Spleen (tissue), 11 donors: ENCODE measurements around the gene AMOTL2. TPM values are rescaled to one million over a fixed set of nuclear protein-coding genes. Genes with fewer than 3 reads are reported as not detected.
A peak's percentile ranks its signal among the peaks of the same experiment; 100 is the strongest.

Source experiments
- DNase-seq: peaks from one replicate; pipeline ENCODE4 v3.0.0-alpha.2; 2020
- H3K27ac ChIP-seq, 8 donors: fragments of 200-600 bp; sonication (generic) in 7 of 8; 1 replicate in 4 of 8; 2 replicates in 4 of 8; pipeline versions ENCODE4 v1.5.0 to v1.8.0; 2016 to 2021; ENCODE audit warnings: inconsistent platforms in 4 of 8, mild to moderate bottlenecking in 4 of 8, moderate library complexity in 1 of 8
- H3K27me3 ChIP-seq, 7 donors: fragments of 200-600 bp; sonication (generic) in 6 of 7; replicated peaks in 1 of 7; 1 replicate in 4 of 7; 2 replicates in 3 of 7; pipeline versions ENCODE4 v1.5.0 to v1.8.0; 2016 to 2021; ENCODE audit warnings: inconsistent platforms in 3 of 7, mild to moderate bottlenecking in 1 of 7
- H3K36me3 ChIP-seq, 6 donors: fragments of 200-600 bp; sonication (generic) in 5 of 6; 1 replicate in 4 of 6; 2 replicates in 2 of 6; pipeline versions ENCODE4 v1.5.0 to v1.8.0; 2016 to 2021; ENCODE audit warnings: inconsistent platforms in 2 of 6
- H3K4me1 ChIP-seq, 6 donors: fragments of 200-600 bp; sonication (generic) in 5 of 6; 1 replicate in 3 of 6; 2 replicates in 3 of 6; pipeline versions ENCODE4 v1.5.0 to v1.8.0; 2016 to 2021; ENCODE audit warnings: inconsistent platforms in 3 of 6
- H3K4me3 ChIP-seq, 8 donors: fragments of 200-600 bp; sonication (generic) in 7 of 8; 1 replicate in 4 of 8; 2 replicates in 4 of 8; pipeline versions ENCODE4 v1.5.0 to v1.8.0; 2016 to 2021; ENCODE audit warnings: inconsistent platforms in 4 of 8, mild to moderate bottlenecking in 4 of 8, moderate library complexity in 2 of 8
- H3K9me3 ChIP-seq, 8 donors: fragments of 200-600 bp; sonication (generic) in 7 of 8; 1 replicate in 4 of 8; 2 replicates in 4 of 8; pipeline versions ENCODE4 v1.5.0 to v1.8.0; 2016 to 2021; ENCODE audit warnings: inconsistent platforms in 4 of 8
- POLR2A ChIP-seq, 3 donors: fragments of 450-650 bp; IDR thresholded peaks; one replicate each; pipeline ENCODE4 v1.5.1; 2017; ENCODE audit warnings: antibody characterized with exemption in 3 of 3, mild to moderate bottlenecking in 1 of 3
- POLR2AphosphoS5 ChIP-seq, 3 donors: sonication (generic); formaldehyde crosslinking; IDR thresholded peaks; one replicate each; pipeline ENCODE4 v1.5.1; 2017; ENCODE audit warnings: antibody characterized with exemption in 3 of 3
- WGBS, 5 donors: extraction: QIAGEN DNeasy Blood & Tissue Kit in 3 of 5; methylation state at CpG; one replicate each; pipeline versions ENCODE4 v1.1.5 to v1.1.7; 2013 to 2018; 5-methylcytosine and 5-hydroxymethylcytosine counted together
- intact Hi-C: fragments of 100-400 bp; cut with DNase I; formaldehyde crosslinking; loops from one replicate; pipeline ENCODE4 v1.15.0; 2023; ENCODE audit warnings: low total_unique reads
- polyA plus RNA-seq, 3 donors: library from polyadenylated mRNA; stranded (reverse); fragments of 200-250 nt; gene quantifications; one replicate each; pipeline ENCODE4 v1.2.1, GENCODE V29; 2013
- total RNA-seq, 7 donors: library from RNA; depleted of rRNA in 3 of 7; stranded (reverse); fragments of >200 nt in 3 of 7; fragmentation: NEBNext Ultra II Directional in 4 of 7; extraction: Animal tissue kit (Norgen Biotek cat#: 25700) in 4 of 7; gene quantifications; one replicate each; pipeline versions ENCODE4 v1.1.0 to v1.2.1, GENCODE V29; 2016 to 2021
- TF ChIP-seq, protein P1 (sequence below), 11 experiments: fragments of 200-600 bp in 7 of 11; fragments of 450-650 bp in 4 of 11; sonication (generic) in 4 of 11; IDR thresholded peaks in 8 of 11; conservative IDR thresholded peaks in 3 of 11; 1 replicate in 7 of 11; 2 replicates in 4 of 11; pipeline versions ENCODE4 v1.4.0 to v1.8.0; 2016 to 2021; ENCODE audit warnings: antibody characterized with exemption in 11 of 11, inconsistent platforms in 4 of 11, mild to moderate bottlenecking in 1 of 11
- donor health status: healthy with polysubstance abuse.
- donor health status: DM: no; HTN: no; CAD: no; lungs with moderate emphysema.
- donor health status: DM: no; HTN: no; CAD: no.
- donor health status: Bipolar disorder and iron deficiency.
- donor health status: healthy.
- donor health status: DM: no; HTN: no; CAD: no.
- donor health status: DM: yes; HTN: yes; CAD: no.

The AMOTL2 gene
- total and polyA plus RNA-seq, 10 donors: 3.8 to 83.4 (median 40.4) TPM

DNA sequence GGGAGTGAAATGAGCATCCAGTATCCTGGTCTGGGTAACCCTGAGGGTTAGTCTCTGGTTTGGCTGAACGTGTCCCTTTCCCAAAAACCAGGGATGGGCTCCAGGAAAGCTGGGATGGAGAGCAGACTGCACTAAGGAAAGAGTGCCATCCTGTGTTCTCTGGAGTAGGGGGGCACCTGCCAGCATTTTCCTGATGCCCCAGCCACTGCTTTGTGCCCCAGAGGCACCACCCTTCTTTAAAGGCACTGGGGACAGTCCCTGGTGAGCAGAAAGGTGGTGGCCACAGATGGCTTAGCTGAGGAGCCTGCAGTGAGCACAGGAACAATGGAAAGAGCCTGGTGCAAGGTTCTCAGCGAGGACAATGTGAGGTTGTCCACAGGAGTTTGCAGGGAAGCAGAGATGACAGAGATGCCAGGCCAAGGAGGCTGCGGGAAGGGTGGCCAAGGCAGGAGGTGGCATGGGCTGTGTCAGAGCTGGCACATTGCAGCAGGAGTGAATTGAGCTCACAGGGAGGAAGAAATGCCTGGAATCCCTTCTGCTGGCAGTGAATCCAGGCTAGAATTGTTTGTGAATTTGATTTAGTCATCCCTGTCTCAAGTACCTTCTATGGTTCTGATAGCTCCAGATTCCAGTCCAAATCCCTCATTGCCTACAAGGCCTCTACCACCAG is 39.9 kb downstream of the AMOTL2 start:
- no peak for DNase-seq
- no peaks in the 10 kb centered on the region for H3K27me3 ChIP-seq
- intact Hi-C loops: no loop called here
- no peaks in the 10 kb centered on the region for H3K36me3 ChIP-seq
- 77 to 90% (median 80%) methylated on average over 3 of the region's 3 CpGs for WGBS, 5 donors
- H3K4me1 ChIP-seq: peaks cover 0 to 16% (median 4%) of the 10 kb centered on the region in 6 donors
- TF ChIP-seq POLR2AphosphoS5 (IDR thresholded peaks at IDR 0.05) (no peak), POLR2A (IDR thresholded peaks at IDR 0.05) (no peak)
- TF ChIP-seq, protein P1, sequence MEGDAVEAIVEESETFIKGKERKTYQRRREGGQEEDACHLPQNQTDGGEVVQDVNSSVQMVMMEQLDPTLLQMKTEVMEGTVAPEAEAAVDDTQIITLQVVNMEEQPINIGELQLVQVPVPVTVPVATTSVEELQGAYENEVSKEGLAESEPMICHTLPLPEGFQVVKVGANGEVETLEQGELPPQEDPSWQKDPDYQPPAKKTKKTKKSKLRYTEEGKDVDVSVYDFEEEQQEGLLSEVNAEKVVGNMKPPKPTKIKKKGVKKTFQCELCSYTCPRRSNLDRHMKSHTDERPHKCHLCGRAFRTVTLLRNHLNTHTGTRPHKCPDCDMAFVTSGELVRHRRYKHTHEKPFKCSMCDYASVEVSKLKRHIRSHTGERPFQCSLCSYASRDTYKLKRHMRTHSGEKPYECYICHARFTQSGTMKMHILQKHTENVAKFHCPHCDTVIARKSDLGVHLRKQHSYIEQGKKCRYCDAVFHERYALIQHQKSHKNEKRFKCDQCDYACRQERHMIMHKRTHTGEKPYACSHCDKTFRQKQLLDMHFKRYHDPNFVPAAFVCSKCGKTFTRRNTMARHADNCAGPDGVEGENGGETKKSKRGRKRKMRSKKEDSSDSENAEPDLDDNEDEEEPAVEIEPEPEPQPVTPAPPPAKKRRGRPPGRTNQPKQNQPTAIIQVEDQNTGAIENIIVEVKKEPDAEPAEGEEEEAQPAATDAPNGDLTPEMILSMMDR (IDR thresholded peaks at IDR 0.05 in 8 of 11, conservative IDR thresholded peaks at IDR 0.05 in 3 of 11): no peak
- H3K9me3 ChIP-seq: no peaks in the 10 kb centered on the region
- no peak overlapping the region for H3K4me3 ChIP-seq
- H3K27ac ChIP-seq: peak overlapping the region in 4 of 8 donors; percentile 15 to 36 (median 24)

DNA sequence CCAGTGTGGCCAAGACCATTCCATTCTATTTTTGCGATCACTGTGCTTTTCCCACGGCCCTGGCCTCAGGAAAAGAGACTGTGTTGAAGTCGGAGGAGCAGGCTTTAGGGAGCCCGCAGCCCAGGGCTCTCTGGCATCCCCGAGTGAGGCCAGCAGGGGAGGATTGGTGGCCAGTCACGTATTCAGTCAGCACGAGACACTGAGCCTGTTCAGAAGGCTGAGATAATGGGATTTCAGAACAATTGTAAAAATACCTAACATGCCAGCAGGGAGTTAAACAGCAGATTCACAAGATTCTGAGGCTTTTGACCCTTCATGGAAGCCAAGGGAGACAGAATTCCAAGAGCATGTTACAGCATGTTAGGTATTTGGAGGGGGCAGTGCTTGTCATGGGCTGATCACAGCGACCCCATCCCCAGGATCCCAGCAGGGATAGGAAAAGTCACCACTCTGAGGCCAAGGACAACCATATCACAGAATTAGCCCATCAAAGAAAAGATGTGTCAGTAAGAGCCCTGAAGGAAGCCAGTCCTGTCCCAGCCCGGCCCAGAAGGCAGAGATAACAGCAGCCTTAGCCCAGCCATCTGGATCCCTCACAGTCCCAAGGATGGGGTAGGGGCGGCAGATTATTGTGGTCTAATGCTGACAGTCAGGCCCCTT is 40.6 kb downstream of the AMOTL2 start:
- Histone ChIP-seq H3K9me3 (no peaks in the 10 kb centered on the region), H3K4me3 (no peak overlapping the region), H3K36me3 (no peaks in the 10 kb centered on the region), H3K27ac (peak overlapping the region in 5 of 8 donors; percentile 8 to 36 (median 16)), H3K27me3 (no peaks in the 10 kb centered on the region), H3K4me1 (peaks cover 0 to 16% (median 4%) of the 10 kb centered on the region in 6 donors)
- TF ChIP-seq, protein P1 (IDR thresholded peaks at IDR 0.05 in 8 of 11, conservative IDR thresholded peaks at IDR 0.05 in 3 of 11): no peak
- no peak for TF ChIP-seq POLR2AphosphoS5 (IDR thresholded peaks at IDR 0.05)
- TF ChIP-seq POLR2A (IDR thresholded peaks at IDR 0.05): no peak
- intact Hi-C loops: no loop called here
- 70 to 85% (median 79%) methylated on average over 10 of the region's 10 CpGs for WGBS, 5 donors
- DNase-seq: no peak

DNA sequence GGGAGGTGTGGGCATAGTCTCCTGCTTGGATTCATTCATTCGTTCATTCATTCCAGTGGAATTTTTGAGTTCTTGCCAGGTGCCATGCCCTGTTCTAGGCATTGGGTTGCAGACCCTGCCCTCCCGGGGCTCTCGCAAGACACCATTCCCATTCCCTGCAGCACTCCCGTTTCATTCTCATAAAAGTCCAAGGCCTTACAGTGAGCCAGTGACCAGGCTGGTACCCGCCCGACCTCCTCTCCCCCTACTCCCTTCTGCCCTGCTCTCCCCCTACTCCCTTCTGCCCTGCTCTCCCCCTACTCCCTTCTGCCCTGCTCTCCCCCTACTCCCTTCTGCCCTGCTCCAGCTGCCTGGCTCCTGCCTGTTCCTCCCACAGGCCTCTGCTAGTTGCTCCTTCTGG is 41.9 kb downstream of the AMOTL2 start:
- Histone ChIP-seq H3K27me3 (no peaks in the 10 kb centered on the region), H3K27ac (peak overlapping the region in 5 of 8 donors; percentile 13 to 52 (median 17)), H3K36me3 (no peaks in the 10 kb centered on the region), H3K9me3 (no peaks in the 10 kb centered on the region), H3K4me1 (peaks cover 0 to 24% (median 9%) of the 10 kb centered on the region in 6 donors), H3K4me3 (no peak overlapping the region)
- WGBS, 5 donors: 71 to 93% (median 86%) methylated on average over 6 of the region's 6 CpGs
- intact Hi-C loops: no loop called here
- TF ChIP-seq, protein P1 (IDR thresholded peaks at IDR 0.05 in 8 of 11, conservative IDR thresholded peaks at IDR 0.05 in 3 of 11): no peak
- TF ChIP-seq POLR2A (IDR thresholded peaks at IDR 0.05) (no peak), POLR2AphosphoS5 (IDR thresholded peaks at IDR 0.05) (no peak)
- DNase-seq: no peak

DNA sequence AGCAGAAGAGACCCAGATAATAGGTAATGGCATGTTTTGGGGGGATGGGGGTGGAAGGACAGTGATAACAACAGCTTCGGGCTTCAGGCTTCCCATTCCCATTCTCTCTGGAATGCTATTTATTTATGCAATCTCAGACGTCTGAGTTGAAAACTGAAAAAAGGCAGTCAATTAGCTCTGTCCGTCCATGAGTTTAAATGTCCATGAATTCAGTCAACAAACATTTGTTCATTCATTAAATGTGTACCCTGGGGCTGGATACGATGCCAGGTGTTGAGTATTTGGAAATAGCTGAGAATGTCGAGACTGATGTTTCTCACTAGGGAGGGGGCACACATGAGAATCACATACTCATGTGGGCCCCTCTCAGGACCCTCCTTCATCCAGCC is 42.4 kb downstream of the AMOTL2 start:
- WGBS, 5 donors: 74 to 88% (median 81%) methylated on average over 5 of the region's 5 CpGs
- TF ChIP-seq, protein P1 (IDR thresholded peaks at IDR 0.05 in 8 of 11, conservative IDR thresholded peaks at IDR 0.05 in 3 of 11): no peak
- TF ChIP-seq POLR2A (IDR thresholded peaks at IDR 0.05) (no peak), POLR2AphosphoS5 (IDR thresholded peaks at IDR 0.05) (no peak)
- Histone ChIP-seq H3K4me1 (peaks cover 0 to 29% (median 13%) of the 10 kb centered on the region in 6 donors), H3K4me3 (no peak overlapping the region), H3K27me3 (no peaks in the 10 kb centered on the region), H3K36me3 (no peaks in the 10 kb centered on the region), H3K27ac (peak overlapping the region in 7 of 8 donors; percentile 14 to 52 (median 27)), H3K9me3 (no peaks in the 10 kb centered on the region)
- intact Hi-C loops: no loop called here
- DNase-seq: no peak
